ENCODE measurements around the gene NOTCH2NLA.
"Not testable (repeated sequence)": the region's sequence is repeated elsewhere in the genome, so short reads cannot be mapped to it uniquely, and the experiment has no call there.

The NOTCH2NLA gene

DNA sequence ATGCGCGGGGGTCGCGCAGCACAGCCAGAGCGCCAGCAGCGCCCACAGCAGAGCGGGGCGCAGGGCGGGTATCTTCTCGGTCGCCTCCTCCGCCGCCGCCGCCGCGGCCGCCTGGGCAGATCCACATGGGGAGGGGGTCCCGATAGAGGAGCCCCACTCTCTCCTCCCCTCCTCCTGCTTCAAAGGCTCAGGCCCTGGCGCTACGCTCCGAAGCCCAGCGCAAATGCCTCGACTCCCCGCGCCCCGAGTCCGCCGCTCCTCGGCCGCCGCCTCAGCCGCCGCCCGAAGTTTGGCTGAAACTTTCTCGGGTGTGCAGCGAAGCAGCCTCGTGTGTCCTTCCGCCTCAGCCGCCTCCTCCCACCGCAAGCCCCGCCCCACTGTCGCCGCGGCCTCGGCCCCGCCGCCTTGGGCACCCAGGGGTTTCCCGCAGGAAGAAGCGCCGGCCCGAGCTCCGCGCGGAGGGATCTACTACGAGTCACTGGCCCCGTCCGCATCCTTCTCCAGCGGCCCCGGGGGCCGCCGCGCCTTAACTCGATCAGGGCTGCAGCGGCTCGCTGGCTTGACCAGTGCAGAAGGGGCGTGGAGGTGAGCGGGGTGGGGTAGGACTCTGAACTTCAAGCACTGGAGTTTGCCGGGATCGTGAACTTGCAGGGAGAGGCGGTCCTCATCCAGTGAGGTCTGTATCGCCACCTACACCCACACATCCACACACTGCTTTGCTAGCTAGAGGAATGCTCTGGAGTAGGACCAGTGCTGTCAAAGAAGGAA is at the start of gene NOTCH2NLA:
Gene NOTCH2NLA (minus strand): TSS at position 312 of the 768 bp plus-strand sequence. CDS start 39,684 bp downstream, outside the sequence.
- not testable (repeated sequence) for DNase-seq

DNA sequence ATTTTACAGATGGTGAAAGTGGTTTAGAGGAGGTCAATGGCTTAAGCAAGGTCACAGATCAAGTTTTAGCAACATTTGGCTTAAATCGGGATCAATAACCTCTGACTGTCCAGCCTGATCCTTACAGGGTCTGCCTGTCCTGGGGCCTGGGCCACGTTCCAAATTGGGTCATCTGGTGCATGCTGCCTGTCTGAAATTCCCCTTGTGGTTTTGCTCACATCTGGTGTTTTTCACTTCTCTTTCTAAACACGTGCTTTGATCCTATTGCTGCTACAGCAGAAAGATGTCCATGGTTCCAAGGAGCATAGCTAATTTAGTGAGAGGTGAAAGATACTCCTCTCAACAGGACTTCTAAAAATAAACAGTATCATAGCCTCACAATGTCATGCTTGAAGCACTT is 49.5 kb upstream of the NOTCH2NLA start:
- DNase-seq: not testable (repeated sequence)

DNA sequence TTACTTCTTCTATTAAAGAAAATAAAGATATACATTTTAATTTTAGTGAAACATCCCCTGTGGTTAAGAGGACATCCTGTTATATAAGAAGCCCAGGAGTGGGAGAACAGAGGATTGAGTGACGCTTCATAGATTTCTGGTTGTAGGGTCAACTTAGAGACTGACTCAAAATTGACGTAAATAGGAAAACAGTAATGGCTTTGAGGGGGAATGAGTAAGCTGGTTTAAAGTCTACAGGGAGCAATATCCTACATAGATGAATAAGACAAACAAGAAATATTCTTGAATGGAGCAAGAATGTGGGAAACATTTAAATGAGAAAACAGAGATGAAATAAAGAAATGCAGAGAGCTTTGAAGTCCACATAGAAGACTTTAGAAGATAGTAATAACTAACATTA is 48.3 kb upstream of the NOTCH2NLA start:
- not testable (repeated sequence) for DNase-seq

DNA sequence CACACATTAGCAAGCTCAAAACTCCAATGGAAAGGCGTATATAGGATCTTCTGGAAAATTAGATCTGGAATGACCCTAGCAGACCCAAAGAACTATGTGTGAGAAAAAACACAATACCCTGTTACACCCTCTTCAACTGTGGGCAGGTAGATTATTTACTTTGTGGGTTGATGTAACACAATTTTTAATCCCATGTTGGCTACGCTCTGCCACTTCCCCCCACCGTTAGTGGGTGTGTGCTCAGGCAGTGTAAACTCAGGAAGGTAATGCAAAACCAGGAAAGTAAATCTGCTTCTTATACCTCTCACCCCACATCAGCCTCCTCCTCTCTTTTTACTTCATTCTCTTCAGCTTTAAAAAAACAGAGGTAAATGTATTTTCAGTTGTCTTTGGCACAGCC is 45.3 kb upstream of the NOTCH2NLA start:
- DNase-seq: not testable (repeated sequence)

DNA sequence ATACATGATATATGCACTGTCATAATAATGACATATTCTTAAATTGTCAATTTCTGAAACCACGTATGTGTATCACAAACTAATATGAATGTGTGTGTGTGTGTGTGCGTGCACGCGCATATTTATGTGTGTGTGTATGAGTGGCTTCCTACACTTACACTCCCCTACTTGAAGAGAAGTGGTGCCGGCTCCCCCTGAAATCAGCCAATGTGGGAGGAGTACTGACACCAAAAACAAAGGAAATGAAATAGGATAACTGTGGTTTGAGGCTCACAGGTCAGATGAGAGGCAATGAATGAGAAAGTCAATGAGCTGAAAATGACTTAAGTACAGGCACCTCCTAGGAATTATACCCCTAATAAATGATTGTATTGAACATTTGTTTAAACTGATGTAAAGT is 44.4 kb upstream of the NOTCH2NLA start:
- DNase-seq: not testable (repeated sequence)

DNA sequence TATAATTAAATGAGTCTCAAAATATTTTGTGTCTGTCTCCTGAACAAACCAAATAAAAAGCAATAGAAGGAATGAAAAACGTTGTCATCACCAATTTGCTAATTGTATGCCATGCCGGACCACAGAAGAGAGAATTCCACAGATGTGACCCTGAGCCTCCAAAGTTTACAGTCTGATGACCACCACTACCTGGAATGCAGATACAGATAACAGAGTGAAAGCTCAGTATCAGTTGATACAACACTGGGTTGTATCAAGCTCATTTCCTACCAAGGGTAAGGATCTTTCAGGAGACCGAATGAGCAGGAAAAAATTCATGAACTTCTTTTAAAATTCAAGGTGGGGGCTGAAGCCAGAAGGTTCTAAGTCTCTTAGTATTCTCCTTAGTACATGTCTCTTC is 43.9 kb upstream of the NOTCH2NLA start:
- not testable (repeated sequence) for DNase-seq

DNA sequence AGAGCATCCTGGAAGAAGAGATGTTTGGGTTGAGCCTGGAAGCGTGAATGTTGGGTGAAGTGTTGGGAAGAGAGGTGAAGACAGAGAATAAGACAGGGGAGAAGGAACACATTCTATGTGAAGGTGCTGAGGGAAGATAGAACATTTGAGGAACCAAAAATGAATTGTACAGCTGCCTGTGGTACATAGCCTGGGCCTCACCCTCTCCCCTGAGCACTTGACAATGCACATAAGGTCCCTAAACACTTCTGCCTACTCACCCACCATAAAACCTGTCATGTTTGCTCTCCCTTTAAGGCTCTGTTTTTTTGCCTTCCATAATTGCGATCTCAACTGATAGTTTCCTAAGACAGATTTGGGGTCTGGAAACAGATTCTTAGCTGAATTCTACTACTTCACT is 43.2 kb upstream of the NOTCH2NLA start:
- not testable (repeated sequence) for DNase-seq

DNA sequence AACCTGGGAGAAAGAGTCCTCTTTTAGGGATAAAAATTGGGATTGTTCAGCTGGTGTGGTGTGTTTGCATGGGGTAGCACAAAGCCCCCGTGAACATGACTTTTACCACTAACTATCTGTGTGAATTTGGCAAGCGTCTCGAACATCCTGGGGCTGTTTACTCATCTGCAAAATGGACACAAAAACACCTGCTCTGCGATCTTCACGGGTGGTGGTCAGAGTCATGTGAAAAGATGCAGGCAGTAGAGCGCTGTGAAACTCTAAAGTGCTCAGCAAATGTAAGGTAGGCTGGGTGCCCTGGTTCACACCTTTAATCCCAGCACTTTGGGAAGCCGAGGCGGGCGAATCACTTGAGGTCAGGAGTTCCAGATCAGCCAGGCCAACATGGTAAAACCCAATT is 41.3 kb upstream of the NOTCH2NLA start:
- DNase-seq: not testable (repeated sequence)

DNA sequence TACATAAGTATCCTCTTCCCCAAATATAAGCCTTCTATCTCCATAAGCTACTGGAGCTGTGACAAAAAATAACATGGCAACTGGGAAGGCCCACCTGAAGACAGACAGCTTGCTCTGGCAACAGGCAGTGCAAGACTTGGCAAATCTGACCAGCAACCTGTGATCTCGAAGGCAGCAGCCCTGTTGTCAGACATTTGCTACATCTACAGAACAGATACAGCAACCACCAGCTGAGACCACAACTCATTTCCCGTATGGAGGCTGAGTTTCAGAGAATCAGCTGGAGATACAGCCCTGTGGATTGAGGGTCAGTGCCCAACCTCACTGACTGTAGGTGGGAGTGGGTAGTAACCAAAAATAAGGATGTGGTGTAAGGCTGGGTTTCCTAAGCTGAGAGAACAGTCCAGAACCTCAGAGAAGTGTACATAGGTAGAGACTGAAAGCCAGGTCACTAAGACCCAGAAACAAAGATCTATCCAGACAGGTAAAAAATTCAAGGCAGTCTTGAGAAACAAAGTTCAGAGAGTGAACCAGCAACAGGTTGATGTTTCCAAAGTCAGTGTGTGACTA is 37.4 kb upstream of the NOTCH2NLA start:
- DNase-seq: not testable (repeated sequence)

DNA sequence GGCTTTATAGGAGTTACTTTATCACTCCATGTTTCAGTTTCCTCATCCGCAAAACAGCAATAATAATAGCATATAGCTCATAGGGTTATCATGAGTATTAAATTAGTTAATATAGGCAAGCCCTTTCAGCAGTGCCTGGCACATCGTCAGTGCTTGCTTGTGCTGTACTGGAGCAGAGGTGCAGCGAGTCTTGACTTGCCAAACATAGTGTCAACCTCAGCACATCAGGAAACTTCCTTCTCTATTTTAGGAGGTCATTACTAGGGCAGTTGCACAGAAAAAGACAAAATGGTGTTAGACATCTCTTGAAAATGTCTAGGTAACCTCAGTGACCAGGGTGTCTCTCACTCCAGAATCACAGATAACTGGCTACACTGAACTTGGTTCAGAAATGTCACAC is 35.9 kb upstream of the NOTCH2NLA start:
- not testable (repeated sequence) for DNase-seq

DNA sequence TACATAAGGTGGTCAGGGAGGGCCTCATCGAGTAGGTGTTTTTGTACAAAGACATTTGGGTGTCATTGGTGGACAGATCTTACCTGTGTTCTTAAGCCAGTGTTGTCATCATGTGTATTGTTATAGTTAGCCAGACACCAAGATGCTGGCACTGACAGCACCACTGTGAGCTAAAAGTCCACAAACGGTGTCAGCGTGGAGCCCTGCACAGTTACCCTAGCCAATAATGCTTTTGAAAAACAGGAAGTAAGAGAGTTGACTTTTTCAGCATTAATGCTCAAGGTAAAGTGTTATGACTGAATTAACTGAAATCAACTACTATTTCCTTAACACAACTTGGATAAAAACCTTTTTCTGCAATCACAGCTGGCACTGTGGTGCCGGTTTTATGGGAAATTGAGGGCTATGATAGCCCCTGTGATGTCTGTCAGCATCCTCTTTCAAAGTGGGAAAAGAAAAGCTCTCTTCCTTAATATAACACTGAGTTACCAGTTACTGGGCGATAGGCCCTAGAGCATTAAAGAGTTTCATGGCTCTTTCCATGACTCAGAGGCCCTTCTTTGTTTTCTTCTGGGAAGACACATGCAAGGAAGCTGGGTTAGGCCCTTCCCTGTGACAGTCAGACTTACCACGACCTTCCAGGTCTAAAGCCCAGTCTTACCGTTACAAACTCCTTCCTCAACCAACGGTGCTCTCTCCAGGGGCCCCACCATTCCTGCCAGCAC is 31.3 kb upstream of the NOTCH2NLA start:
- not testable (repeated sequence) for DNase-seq

DNA sequence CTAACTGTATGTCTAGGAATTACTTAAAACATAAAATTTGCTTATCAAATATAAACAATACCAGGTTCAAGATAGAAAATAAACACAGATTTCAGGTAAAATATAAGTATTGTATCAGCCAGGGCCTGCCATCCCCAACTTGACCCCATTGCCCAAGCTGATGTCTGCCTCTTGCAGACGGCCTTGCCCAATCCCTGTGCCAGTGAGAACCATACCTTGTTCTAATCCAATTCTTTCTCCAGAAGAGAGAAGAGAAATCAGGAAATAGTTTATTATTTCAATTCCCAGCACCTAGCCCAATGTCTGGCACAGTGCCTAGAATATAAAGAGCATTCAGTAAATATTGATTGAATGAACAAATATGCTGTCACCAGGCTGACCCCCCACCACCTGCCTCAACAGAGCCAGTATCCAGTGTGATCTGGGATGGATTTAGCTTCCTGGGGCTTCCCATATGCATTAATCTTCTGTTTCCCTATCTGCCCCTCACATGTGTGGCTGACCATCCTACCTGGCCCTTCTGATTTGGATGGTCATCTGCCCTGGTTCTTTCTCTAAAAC is 29.3 kb upstream of the NOTCH2NLA start:
- DNase-seq: not testable (repeated sequence)

DNA sequence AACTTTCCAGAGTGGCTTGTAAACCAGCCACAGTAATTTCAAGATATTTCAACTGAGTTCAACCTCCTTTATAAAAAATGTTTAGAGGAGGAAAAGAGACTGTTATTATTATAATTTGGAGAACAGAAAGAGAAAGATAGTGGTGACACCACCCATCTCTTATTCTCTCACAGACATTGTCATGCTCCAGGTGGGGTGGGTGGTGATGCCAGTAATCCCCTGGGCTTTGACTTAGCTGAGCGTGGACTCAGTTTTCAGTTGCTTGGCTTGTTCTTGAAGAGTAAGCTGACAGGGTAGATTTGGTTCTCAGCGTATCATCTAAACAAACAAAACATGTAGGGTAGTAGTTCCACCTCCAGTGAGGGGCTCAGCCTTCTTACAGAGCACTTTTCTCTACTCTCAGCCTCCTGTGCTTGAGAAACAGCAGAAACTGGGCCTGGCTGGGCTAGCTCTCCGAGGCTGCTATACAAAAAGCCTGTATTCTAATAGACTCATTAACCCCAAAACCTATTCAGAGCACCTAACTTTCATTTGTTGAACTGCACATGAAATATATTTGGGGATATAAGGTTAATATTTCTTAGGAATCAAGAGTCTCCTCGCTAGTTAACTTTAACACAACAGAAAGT is 25.9 kb upstream of the NOTCH2NLA start:
- DNase-seq: not testable (repeated sequence)

DNA sequence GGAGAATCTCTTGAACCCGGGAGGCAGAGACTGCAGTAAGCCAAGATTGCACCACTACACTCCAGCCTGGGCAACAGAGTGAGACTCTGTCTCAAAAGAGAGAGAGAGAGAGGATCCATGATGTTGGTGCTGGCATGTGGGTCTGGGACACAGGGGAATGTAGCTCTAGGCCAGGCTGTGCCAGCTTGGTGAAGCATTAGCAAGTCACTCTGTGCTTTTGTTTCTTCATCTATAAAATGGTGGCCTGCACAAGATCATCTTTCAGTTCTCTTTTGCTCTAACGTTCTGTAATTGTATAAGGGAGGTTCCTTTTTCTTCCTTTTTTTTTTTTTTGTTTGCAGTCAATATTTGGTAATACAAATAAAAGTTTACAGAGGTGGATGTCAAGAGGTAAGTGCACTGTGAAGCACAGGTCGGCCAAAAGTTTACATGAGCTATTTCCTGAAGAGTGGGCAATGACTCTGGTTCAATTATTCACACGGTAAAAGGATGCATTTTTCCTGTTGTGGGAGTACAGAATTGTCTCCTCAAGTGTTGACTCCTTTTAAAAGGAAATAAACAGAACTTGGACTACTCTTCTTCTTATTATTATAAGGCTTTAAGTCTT is 24.5 kb upstream of the NOTCH2NLA start:
- not testable (repeated sequence) for DNase-seq

DNA sequence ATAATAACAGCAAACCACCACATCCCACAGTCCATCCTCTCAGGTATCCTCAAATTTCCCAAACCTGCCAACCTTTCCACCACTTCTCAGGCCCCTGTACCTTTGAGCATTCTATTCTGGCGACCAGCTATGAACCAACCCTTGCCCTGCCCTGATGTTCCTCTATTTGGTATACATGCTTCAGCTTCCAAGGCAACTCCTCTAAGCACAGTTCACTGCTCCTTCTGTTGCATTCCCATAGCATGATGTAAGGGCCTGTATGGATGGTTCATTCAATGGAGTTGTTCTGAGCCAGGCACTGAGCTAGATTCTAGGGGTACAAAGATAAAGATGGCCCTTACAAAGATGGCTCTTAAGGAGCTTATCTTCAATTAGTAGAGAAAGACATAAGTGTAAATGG is 22.7 kb upstream of the NOTCH2NLA start:
- not testable (repeated sequence) for DNase-seq

DNA sequence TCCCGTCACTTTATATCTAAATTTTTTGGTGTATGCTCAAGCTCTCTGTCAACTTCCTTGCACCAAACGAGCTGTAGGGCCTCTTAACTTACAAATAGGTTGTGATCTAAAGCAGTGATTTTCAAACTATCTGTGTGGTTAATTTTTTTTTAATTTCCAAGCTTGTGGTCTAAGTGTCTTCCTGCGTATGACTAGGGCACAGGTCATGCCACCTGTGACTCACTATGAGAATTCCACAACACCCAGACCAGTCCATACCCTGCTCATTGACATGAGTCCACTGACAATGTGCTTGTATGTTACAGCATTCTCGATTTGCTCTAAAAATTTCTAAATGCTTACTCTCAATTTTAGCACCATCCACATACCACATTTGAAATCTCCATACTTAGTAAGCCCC is 19.8 kb upstream of the NOTCH2NLA start:
- DNase-seq: not testable (repeated sequence)

DNA sequence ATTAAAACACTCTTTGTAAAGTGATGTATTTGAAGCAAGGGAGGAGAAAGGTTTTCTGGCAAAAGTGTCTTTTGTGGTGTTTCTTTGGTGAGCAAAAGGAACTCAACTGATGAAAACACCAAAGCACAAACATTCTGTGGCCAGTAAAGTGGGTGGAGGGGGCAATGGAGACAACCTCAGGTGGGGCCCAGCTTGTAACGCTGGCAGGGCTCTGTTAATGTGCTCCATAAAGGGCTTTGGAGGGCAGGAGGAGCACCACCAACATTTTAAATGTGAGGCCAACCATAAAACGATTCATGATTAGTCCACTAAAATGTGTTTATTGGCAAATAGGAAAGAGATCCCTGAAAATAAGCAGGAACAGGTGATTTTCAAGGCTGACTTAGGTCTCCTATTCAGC is 7.8 kb upstream of the NOTCH2NLA start:
- DNase-seq: not testable (repeated sequence)

DNA sequence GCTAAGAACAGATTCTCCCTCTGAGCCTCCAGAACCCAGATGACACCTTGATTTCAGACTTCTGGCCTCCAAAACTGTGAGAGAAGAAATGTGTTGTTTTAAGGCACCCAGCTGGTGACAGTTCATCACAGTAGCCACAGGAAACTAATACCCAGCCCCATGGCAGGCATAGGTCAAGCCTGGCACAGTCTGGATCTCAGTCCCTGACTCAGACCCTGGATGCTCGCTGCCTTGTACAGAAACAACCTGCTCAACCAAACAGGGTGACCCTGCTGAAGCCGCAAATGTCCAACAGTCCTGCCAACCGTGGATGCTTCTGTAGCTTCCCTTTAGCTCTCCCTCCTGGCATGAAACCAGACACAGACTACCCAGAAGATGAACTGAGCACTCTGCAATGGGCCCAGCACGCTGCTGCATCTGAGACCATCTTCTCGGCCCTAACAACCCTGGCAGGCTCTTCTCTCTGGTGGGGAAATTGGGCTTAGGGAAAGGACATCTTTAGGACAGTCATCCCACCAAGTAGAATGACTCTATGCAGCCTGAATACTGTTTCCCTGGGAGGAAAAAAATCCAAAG is 7.3 kb upstream of the NOTCH2NLA start:
- not testable (repeated sequence) for DNase-seq

DNA sequence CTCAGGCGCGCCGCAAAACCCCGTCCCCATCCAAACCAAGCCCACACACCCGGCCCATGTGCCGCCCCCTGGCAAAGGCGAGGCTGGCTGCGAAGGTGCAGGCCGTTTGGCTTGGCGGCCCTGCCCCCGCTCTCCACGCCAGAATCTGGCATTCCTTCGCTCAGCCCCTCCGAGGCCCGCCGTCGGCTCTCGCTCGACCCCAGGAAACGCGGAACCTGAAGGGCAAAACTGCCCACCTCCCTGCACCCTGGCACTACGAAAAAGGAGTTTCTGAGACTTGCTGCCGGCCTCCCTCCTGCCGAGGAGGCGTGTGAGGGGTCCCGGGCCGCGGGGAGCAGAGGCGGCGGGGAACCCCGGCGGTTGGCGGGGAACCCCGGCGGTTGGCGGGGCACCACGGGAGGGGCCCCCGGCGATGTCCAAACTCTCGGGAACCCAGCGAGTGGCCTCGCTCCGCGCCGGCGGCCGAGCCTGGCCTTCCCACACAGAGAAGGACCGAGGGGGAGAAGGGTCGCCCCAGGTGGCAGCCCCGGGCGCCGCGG is 608 bp downstream of the NOTCH2NLA start:
- DNase-seq: not testable (repeated sequence)

DNA sequence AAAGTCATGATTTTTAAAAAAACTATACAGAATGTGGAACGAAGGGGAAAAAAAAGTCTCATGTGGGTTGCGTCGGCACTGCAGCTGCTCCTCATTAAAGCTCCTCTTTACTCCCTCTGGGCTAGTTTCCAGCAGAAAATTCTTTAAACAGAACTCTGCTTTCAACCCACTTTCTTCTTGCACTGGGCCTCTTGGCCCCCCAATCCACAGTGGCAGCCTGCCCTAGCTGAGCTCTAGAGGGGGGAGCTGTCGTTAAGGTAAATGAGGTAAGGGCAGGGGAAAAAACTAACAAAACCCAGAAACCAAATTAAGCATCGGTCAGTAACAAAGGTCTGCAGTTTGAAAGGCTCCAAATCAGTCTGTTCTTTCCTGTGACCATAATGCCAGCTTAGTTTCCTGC is 54.3 kb downstream of the NOTCH2NLA start:
- DNase-seq: not testable (repeated sequence)

DNA sequence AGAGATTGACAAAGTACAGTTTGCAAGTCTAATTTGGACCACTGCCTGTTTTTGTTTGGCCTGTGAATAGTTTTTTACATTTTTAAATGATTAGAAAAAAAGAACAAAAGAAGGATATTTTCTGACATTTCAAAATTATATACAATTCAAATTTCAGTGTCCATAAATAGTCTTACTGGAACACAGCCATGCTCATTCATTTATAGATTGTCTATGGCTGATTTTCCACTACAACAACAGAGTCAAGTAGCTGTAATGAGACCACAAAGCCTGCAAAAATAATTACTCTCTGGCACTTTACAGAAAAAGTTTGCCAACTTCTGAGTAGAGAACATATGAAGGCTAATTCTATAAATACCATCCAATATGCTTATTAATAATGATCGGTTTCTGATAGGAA is 61.1 kb downstream of the NOTCH2NLA start:
- not testable (repeated sequence) for DNase-seq

DNA sequence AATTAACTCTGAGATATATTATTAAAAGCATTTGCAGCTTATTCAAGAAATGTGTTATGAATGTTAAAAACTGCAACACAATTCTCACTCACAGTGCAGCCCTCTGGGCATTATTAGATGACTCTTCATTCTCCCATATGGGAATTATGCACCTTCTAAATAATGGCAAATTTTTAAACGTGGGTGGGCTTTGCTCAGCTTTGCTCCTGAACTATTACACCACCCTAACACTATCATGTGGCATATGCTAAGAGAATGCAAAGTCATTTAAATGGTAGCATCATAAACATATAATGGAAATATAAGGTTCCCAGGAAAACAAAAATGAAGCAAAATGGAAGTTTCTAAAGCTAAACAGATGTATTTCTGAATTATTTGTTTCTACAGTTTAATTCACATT is 61.5 kb downstream of the NOTCH2NLA start:
- DNase-seq: not testable (repeated sequence)
